ENCODE results near the gene GKAP1.
"Not testable (repeated sequence)": the region's sequence is repeated elsewhere in the genome, so short reads cannot be mapped to it uniquely, and the experiment has no call there.

Gene GKAP1

GRCh38 chr9:83817356-83818278, at the start of gene GKAP1:
TSS of gene GKAP1 (minus strand) at chr9:83817769. CDS start at chr9:83806517, 11,252 bp downstream.
- DNase-seq: peak in 1 of 2 experiments; percentile 42

DNA sequence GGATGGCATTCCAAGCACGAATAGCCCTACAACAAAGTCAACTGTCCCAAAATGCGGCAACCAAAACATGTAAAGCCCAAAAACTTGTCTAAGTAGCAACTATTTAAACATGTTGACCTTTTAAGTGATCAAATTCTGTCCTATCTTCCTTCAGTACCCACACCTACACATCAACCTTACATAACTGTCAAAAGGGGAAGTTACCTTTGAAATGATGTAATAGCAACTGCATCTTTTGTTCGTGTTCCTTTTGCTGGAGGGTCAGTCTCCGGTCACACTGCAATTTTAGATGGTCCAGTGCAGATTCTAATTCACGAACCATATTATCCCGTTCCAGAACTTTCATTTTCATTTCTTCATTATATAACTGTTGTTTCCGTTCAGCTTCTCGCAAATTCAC, 32.3 kb upstream of the GKAP1 start:
- DNase-seq: not testable (repeated sequence)

DNA sequence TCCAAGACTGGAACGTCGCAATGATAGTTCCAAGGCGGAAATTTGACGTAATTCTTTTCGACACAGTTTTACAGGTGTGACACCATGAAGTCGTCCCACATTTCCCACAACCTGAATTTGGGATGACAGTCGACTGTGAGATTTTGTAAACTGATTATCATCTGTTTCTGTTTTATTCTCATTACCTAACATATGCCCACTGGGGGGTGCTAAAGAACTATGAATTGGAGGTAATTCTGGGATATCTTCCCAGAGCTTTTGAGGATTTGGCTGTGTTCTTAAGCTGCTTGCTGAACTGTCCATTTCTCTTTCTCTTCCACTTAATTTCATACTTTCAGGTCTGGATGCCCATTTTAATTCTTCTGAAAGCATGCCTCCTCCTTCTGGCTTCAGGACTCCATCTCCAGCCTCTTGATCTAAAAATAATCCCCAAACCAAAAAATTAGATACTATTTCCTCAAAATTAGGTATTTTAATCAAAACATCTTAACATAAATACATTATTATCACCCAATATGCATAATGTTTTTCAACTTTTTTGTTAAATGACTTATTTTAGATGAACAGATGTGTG, 19.6 kb upstream of the GKAP1 start:
- not testable (repeated sequence) for DNase-seq

- DNase-seq: peak in 1 of 2 experiments; percentile 55
Measured at GRCh38 chr9:83830426-83831071, 13.0 kb upstream of the GKAP1 start.

GRCh38 chr9:83824986-83825623, 7.5 kb upstream of the GKAP1 start:
- DNase-seq: peak in 1 of 2 experiments; percentile 12

GRCh38 chr9:83817011-83817355, 586 bp downstream of the GKAP1 start:
- not testable (repeated sequence) for DNase-seq

DNA sequence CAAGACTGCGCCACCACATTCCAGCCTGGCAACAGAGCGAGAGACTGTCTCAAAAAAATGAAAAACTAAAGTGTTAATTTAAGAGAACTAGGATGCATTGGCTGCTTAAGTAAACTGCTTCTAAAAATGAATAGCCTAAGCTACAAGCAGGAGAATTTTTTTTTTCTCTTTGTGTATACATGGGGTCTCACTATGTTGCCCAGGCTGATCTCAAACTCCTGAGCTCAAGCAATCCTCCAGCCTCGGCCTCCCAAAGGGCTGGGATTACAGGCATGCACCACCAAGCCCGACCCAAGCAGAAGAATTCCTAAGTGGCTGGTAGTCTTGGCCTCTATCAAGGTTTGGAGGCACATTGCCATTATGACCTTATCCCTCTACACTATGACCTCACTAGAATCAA, 2.4 kb downstream of the GKAP1 start:
- not testable (repeated sequence) for DNase-seq

- not testable (repeated sequence) for DNase-seq
Measured at GRCh38 chr9:83809213-83809612, 8.4 kb downstream of the GKAP1 start.

- DNase-seq: not testable (repeated sequence)
Measured at GRCh38 chr9:83804454-83804853, 13.1 kb downstream of the GKAP1 start.

- not testable (repeated sequence) for DNase-seq
Measured at GRCh38 chr9:83803941-83804340, 13.6 kb downstream of the GKAP1 start.

DNA sequence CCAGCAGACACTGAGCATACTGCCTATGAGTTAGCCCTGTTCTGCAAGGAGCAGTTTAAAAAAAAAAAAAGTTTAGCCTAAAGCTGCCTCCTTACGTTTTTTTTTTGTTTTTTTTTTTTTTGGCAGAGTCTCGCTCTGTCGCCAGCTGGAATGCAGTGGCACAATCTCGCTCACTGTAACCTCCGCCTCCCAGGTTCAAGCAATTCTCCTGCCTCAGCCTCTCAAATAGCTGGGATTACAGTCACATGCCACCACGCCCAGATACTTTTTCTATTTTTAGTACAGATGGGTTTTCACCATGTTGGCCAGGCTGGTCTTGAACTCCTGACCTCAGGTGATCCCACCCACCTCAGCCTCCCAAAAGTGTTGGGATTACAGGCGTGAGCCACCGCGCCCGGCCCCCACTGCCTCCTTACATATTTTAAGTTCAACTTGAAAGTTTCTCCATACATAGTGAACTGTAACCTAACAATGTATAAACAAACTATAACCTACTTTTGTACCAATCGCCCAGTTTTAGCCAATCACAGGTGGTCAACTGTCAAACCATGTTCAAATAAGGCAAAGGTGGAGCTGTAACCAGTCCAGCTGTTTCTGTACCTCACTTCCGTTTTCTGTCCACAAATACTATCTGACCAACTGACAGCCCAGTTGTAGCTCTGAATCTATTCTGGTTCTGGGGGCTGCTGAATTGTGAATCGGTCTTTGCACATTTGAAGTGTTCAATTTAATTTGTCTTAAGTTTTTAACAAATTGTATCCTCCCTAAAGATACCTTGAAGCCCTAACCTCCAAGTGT, 17.1 kb downstream of the GKAP1 start:
- no peak for DNase-seq

DNA sequence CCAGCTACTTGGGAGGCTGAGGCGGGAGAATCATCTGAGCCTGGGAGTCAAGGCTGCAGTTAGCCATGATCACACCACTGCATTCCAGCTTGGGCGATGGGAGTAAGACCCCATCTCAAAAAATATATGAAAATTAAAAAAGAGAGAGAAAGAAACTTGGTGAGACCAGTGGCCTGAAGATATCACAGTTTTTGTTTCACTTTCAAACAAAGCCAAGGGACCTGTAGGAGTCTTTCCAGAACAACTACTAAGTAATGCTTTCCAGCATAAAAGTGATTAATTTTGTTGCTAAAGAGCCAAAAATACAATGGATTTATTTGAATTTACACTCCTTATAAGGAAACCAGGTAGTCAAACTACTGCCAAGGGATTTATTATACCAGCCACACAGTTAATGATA, 23.5 kb downstream of the GKAP1 start:
- DNase-seq: no peak

DNA sequence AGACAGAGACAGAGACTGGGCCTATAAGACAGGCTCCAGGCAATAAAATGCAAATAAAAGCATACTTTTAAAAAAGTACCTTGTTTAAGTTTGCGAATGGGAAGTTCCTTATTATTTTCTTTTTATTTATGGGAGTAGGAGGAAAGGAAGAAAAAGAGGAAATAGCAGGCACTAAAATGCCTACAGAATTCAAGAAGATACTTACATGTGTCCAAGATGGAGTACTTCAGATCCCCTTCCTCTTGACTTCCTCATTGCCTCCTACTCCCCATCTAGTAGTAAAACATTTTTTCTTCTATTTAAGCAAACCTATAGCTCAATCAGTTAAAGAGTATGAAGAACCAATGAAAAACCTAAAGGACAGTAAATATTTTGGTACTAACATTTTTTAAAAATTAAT, 24.8 kb downstream of the GKAP1 start:
- no peak for DNase-seq

DNA sequence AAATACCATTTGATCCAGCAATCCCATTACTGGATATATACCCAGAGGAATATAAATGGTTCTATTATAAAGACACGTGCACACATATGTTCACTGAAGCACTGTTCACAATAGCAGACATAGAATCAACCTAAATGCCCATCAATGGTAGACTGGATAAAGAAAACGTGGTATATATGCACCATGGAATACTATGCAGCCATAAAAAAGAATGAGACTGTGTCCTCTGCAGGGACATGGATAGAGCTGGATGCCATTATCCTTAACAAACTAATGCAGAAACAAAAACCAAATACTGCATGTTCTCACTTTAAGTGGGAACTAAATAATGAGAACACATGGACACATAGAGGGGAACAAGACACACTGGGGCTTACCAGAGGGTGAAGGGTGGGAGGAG, 39.4 kb downstream of the GKAP1 start:
- DNase-seq: no peak

DNA sequence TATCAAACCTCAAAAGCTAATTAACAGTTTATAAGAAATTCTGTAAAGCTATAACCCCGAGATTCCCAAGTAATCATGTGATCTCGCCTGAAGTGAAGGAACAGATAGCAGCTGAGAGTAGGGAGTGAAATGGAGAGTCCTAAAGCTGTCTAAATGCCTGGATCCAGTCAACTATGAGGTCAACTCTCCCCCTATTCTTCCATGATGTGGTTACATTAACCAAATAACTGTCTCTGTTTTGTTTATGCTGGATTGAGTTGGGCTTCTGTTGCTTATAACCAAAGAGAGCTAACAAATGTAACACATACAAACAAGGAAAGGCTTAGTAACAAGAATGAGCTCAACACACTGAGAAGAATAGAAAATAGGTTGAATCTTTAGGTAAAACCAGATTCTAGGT, 41.6 kb downstream of the GKAP1 start:
- no peak for DNase-seq

- DNase-seq: no peak
Measured at GRCh38 chr9:83772860-83773259, 44.7 kb downstream of the GKAP1 start.

- DNase-seq: no peak
Measured at GRCh38 chr9:83765376-83765775, 52.2 kb downstream of the GKAP1 start.

DNA sequence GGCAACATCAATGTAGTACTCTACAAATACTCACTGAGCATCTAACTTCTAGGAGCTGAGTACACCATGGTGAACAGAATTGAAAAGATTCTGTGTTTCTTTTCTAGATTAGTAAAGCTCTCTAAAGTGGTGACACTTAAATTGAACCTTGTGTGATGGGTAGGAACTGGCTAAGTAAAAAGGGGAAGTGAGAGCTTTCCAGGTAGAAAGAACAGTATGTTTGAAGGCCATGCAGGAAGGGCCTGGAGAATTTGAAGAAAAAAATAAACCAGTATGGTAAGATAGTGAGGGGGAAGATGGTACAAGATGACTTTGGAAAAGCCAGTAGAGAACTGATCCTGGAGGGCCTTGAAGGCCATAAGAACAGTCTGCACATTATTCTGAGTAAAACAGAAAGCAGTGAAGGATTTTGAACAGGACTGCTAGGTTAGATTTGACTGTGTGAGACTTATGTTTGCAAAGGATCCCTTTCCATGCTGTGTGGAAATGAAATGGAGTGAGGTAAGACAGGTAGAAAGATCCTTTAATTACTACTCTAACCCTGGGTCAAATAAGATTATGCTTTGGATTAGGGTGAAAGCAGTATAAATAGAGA, 63.1 kb downstream of the GKAP1 start:
- DNase-seq: no peak

DNA sequence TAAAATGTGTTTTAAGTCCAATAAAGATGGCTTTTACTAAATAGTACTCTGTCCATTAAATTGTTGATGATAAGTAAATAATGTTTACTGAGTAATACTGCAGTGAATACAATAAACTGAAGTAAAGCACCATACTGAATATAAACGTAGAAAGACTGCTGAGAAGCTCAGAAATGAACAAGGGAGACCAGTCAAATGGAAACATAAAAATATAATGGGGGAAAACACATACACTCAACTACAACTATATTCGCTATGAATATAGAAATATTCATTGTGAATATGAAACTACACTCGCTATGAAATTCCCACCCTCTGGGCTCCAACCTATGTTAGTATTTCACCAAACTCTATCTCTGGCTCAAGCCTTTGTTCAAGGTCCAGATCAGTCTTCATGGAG, 67.9 kb downstream of the GKAP1 start:
- DNase-seq: no peak

DNA sequence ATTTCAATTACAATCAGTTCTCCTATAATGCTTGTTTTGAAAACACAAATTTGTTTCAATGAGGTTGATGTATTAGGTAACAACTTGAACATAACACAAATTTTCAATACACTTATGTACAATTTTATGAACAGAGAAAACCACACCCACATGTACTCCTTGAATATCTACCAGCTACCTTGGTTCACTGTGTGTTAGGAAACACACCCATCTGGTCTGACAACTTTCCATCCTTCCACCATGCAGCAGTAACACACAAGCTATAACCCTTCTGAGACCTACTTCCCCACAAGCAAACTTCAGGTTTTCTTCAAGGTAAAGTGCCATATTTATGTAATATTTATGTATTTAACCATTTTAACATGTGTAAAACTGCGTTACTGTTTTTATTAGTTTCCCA, 73.4 kb downstream of the GKAP1 start:
- DNase-seq: no peak

DNA sequence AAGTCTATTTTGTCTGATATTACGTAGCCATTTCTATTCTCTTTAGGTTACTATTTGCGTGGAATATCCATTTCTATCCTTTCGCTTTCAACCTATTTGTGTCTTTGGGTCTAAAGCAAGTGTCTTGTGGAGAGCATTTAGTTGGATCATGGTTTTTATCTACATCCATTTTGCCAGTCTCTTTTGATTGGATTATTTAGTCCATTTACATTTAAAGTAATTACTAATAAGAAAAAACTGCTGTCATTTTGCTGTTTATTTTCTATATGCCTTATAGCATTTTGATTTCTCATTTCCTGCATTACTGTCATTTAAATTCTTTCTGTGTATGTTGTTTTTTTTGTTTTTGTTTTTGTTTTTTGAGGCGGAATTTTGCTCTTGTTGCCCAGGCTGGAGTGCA, 83.8 kb downstream of the GKAP1 start:
- no peak for DNase-seq
